GM12878 (cell line): ENCODE data around the gene GPC5. TPM values are rescaled to one million over a fixed set of nuclear protein-coding genes. Genes with fewer than 3 reads are reported as not detected.

Experiments
- ATAC-seq: fragments of 200-7000 bp; cut with Tn5 transposase; 3 replicates; pipeline ENCODE4 v1.9.1; 2020; ENCODE audit warnings: mild to moderate bottlenecking, moderate library complexity
- BruUV-seq: library from RNA; stranded (reverse); fragments of 400-500 nt; replicated peaks from 2 replicates; lab custom pipeline; 2021; lab: Mats Ljungman, UMichigan
- CTCF ChIA-PET: fragments of 300-600 bp; sonication (Branson Sonifier 250); formaldehyde crosslinking; extraction: SDS; loops from one replicate; lab custom pipeline; 2021; ENCODE audit warnings: inconsistent platforms; lab: Yijun Ruan, JAX
- POLR2A ChIA-PET: fragments of 350-600 bp; formaldehyde crosslinking; extraction: SDS; loops from one replicate; lab custom pipeline; 2021; ENCODE audit warnings: inconsistent platforms; lab: Charles Lee
- RAD21 ChIA-PET: fragments of 300-600 bp; sonication (Branson Sonifier 250); formaldehyde crosslinking; loops from one replicate; lab custom pipeline; 2023; ENCODE audit warnings: antibody characterized with exemption; ENCODE audit not compliant: unreplicated experiment; lab: Charles Lee
- SMC1A ChIA-PET: fragments of 300-600 bp; sonication (Branson Sonifier 250); formaldehyde crosslinking; loops from one replicate; lab custom pipeline; 2023; ENCODE audit not compliant: unreplicated experiment, uncharacterized antibody; lab: Charles Lee
- DNase-seq: peaks from one replicate; pipeline ENCODE4 v3.0.0-alpha.2; 2011; ENCODE audit warnings: low read depth, low spot score
- FAIRE-seq: peaks from 3 replicates; lab custom pipeline; 2011; peaks lifted over from hg19 to GRCh38; lab: Jason Lieb, UNC
- H2AFZ ChIP-seq: 2 replicates; pipeline ENCODE4 v1.6.0; 2011; ENCODE audit warnings: low read depth, low read length, control low read depth; ENCODE audit not compliant: control insufficient read depth
- H3K27ac ChIP-seq: 2 replicates; pipeline ENCODE4 v1.5.1; 2011; ENCODE audit warnings: control low read depth; ENCODE audit not compliant: control insufficient read depth, insufficient read depth
- H3K27me3 ChIP-seq, 2 experiments: replicated peaks in 1 of 2; 2 replicates each; pipeline versions ENCODE4 v1.6.0 to v1.6.1; 2011; ENCODE audit warnings: low read length in 1 of 2; ENCODE audit not compliant: control insufficient read depth in 2 of 2, insufficient read depth in 2 of 2
- H3K36me3 ChIP-seq, 2 experiments: 2 replicates each; pipeline ENCODE4 v1.5.1; 2011; ENCODE audit warnings: low read length in 1 of 2; ENCODE audit not compliant: control insufficient read depth in 2 of 2, insufficient read depth in 2 of 2
- H3K4me1 ChIP-seq: 2 replicates; pipeline ENCODE4 v1.6.1; 2011; ENCODE audit warnings: mild to moderate bottlenecking, low read length, moderate library complexity, mixed read lengths; ENCODE audit not compliant: control insufficient read depth, insufficient read depth
- H3K4me2 ChIP-seq: 2 replicates; pipeline ENCODE4 v1.6.0; 2011; ENCODE audit warnings: control low read depth; ENCODE audit not compliant: control insufficient read depth, insufficient read depth
- H3K4me3 ChIP-seq: fragments of 200-600 bp; sonication (generic); 2 replicates; pipeline ENCODE4 v1.5.1; 2016
- H3K79me2 ChIP-seq: 2 replicates; pipeline ENCODE4 v1.6.0; 2011; ENCODE audit warnings: low read length; ENCODE audit not compliant: control insufficient read depth, insufficient read depth
- H3K9ac ChIP-seq: 2 replicates; pipeline ENCODE4 v1.8.0; 2011; ENCODE audit warnings: low read length, control low read depth, mixed read lengths; ENCODE audit not compliant: control insufficient read depth, insufficient read depth
- H3K9me3 ChIP-seq: replicated peaks from 3 replicates; pipeline ENCODE4 v1.5.1; 2011; ENCODE audit warnings: mild to moderate bottlenecking, low read length; ENCODE audit not compliant: control insufficient read depth, insufficient read depth
- H4K20me1 ChIP-seq: 2 replicates; pipeline ENCODE4 v1.6.0; 2011; ENCODE audit not compliant: control insufficient read depth, insufficient read depth
- CREB1 ChIP-seq: IDR thresholded peaks from 2 replicates; pipeline ENCODE4 v1.6.1; 2012; ENCODE audit warnings: low read depth, mild to moderate bottlenecking, inconsistent platforms
- FOXM1 ChIP-seq: IDR thresholded peaks from 2 replicates; pipeline ENCODE4 v1.6.1; 2012; ENCODE audit warnings: low read depth, mild to moderate bottlenecking, inconsistent platforms, low read length, moderate library complexity
- HDGF ChIP-seq: fragments of 450-650 bp; IDR thresholded peaks from 2 replicates; pipeline ENCODE4 v1.6.1; 2016; ENCODE audit warnings: antibody characterized with exemption
- NR2C1 ChIP-seq: fragments of 450-650 bp; IDR thresholded peaks from 2 replicates; pipeline ENCODE4 v1.6.1; 2017; ENCODE audit warnings: antibody characterized with exemption, mild to moderate bottlenecking, moderate library complexity
- POLR2AphosphoS2 ChIP-seq: IDR thresholded peaks from 2 replicates; pipeline ENCODE4 v1.6.1; 2011; ENCODE audit warnings: low read depth, mild to moderate bottlenecking, low read length, improper control_type of control experiment, moderate library complexity
- RB1 ChIP-seq: fragments of 450-650 bp; formaldehyde crosslinking; IDR thresholded peaks from 2 replicates; pipeline ENCODE4 v1.6.1; 2017; ENCODE audit warnings: mild to moderate bottlenecking, borderline replicate concordance
- REST ChIP-seq: IDR thresholded peaks from 2 replicates; pipeline ENCODE4 v1.6.1; 2012; ENCODE audit warnings: mild to moderate bottlenecking, low read depth, low read length
- SPI1 ChIP-seq: IDR thresholded peaks from 2 replicates; pipeline ENCODE4 v1.6.1; 2011; ENCODE audit warnings: low read depth, mild to moderate bottlenecking, low read length, moderate library complexity, borderline replicate concordance; ENCODE audit not compliant: insufficient read depth
- TBL1XR1 ChIP-seq: IDR thresholded peaks from 2 replicates; pipeline ENCODE4 v1.6.1; 2012; ENCODE audit warnings: low read depth, low read length, improper control_type of control experiment
- ZNF217 ChIP-seq: fragments of 450-650 bp; IDR thresholded peaks from 2 replicates; pipeline ENCODE4 v1.6.1; 2017; ENCODE audit warnings: antibody characterized with exemption, mild to moderate bottlenecking
- ZNF24 ChIP-seq: fragments of 450-650 bp; IDR thresholded peaks from 2 replicates; pipeline ENCODE4 v1.6.1; 2017; ENCODE audit warnings: antibody characterized with exemption, mild to moderate bottlenecking
- ZNF592 ChIP-seq: fragments of 450-650 bp; IDR thresholded peaks from 2 replicates; pipeline ENCODE4 v1.6.1; 2017; ENCODE audit warnings: mild to moderate bottlenecking, moderate library complexity
- ZNF687 ChIP-seq: fragments of 450-650 bp; IDR thresholded peaks from 2 replicates; pipeline ENCODE4 v1.6.1; 2017; ENCODE audit warnings: mild to moderate bottlenecking, moderate library complexity
- ZSCAN29 ChIP-seq: fragments of 450-650 bp; IDR thresholded peaks from 2 replicates; pipeline ENCODE4 v1.6.1; 2017; ENCODE audit warnings: mild to moderate bottlenecking, moderate library complexity
- ZZZ3 ChIP-seq: IDR thresholded peaks from 2 replicates; pipeline ENCODE4 v1.6.1; 2011; ENCODE audit warnings: low read depth; ENCODE audit not compliant: control insufficient read depth, insufficient read length
- WGBS: methylation state at CpG from one replicate; pipeline ENCODE4 v1.1.6; 2016; ENCODE audit warnings: low lambda C conversion rate; ENCODE audit not compliant: insufficient replicate concordance, insufficient coverage; ENCODE audit errors: missing lambda C conversion rate; 5-methylcytosine and 5-hydroxymethylcytosine counted together
- in situ Hi-C: fragments of 300-500 bp; cut with MboI; formaldehyde crosslinking; loops from 9 replicates; pipeline ENCODE4 v1.14.3; 2018; ENCODE audit warnings: mixed read lengths
- intact Hi-C: fragments of 100-400 bp; cut with micrococcal nuclease; formaldehyde crosslinking; loops from one replicate; pipeline ENCODE4 v1.14.2; 2022; ENCODE audit not compliant: unreplicated experiment
- polyA plus RNA-seq, 11 experiments: library from polyadenylated mRNA; depleted of rRNA in 4 of 11; unstranded in 6 of 11; stranded (reverse) in 5 of 11; fragments of >200 nt; fragmentation: Nextera tagmentation in 4 of 11; fragmentation: Illumina TruSeq in 1 of 11; extraction: Ambion mirVana in 4 of 11; extraction: Trizol in 1 of 11; gene quantifications; 1 replicate in 1 of 11; 2 replicates in 10 of 11; pipeline versions ENCODE4 v1.2.1 to v1.2.3, GENCODE V29; 2011 to 2016; ENCODE audit warnings: inconsistent platforms in 2 of 11, missing spikeins in 2 of 11, low read depth in 1 of 11
- total RNA-seq, 4 experiments: library from RNA; depleted of rRNA in 3 of 4; stranded (reverse); fragments of >200 nt in 3 of 4; fragmentation: Illumina TruSeq in 1 of 4; extraction: Trizol in 1 of 4; gene quantifications; 2 replicates each; pipeline versions ENCODE4 v1.2.1 to v1.2.3, GENCODE V29; 2013 to 2021

GPC5 gene
- total and polyA plus RNA-seq, 10 of the 15 experiments (the other 5 are each of a cell fraction or from before 2014, with no cell fraction given): 0.05 to 0.87 (median 0.44) TPM; not detected in 1

- 80% methylated on average over 5 of the region's 5 CpGs for WGBS
- intact Hi-C loops (no loop called here), in situ Hi-C loops (no loop called here)
- H3K4me1 ChIP-seq: no peaks in the 10 kb centered on the region
- no peak overlapping the region for H3K4me2 ChIP-seq
- no peaks in the 10 kb centered on the region for H4K20me1 ChIP-seq
- ATAC-seq (no peak), DNase-seq (no peak), FAIRE-seq (no peak)
- CTCF ChIA-PET: no interaction called here
- no peaks in the 10 kb centered on the region for H3K36me3 ChIP-seq
- H3K4me3 ChIP-seq: no peak overlapping the region
- no peak overlapping the region for H3K9ac ChIP-seq
- no peaks in the 10 kb centered on the region for H3K79me2 ChIP-seq
- no peaks in the 10 kb centered on the region for H3K27me3 ChIP-seq
- POLR2A ChIA-PET: no interaction called here
- RAD21 ChIA-PET: no interaction called here
- H3K27ac ChIP-seq: no peak overlapping the region
- no TSS peak for BruUV-seq
- no peaks in the 10 kb centered on the region for H3K9me3 ChIP-seq
- no peak overlapping the region for H2AFZ ChIP-seq
- SMC1A ChIA-PET: no interaction called here
- TF ChIP-seq NR2C1 (no peak), HDGF (no peak), ZSCAN29 (no peak), FOXM1 (no peak), RB1 (no peak), CREB1 (no peak), ZZZ3 (no peak), ZNF217 (no peak), TBL1XR1 (no peak), ZNF24 (no peak), ZNF592 (no peak), REST (no peak), POLR2AphosphoS2 (no peak), ZNF687 (no peak), SPI1 (no peak)
Measured at GRCh38 chr13:91565296-91565695, 166.9 kb downstream of the GPC5 start.
